Activated CD4-positive, alpha-beta memory T cell treated with anti-CD3 and anti-CD28 coated beads for 36 hours (primary cell): Measurements from ENCODE around the gene HBP1. TPM values are rescaled to one million over a fixed set of nuclear protein-coding genes. Genes with fewer than 3 reads are reported as not detected.

Source experiments
- CTCF ChIA-PET: fragments of 350-600 bp; sonication (Branson Sonifier 250); formaldehyde crosslinking; loops from one replicate; lab custom pipeline; 2021; ENCODE audit warnings: antibody characterized with exemption, inconsistent platforms; lab: Charles Lee
- POLR2A ChIA-PET: fragments of 350-600 bp; sonication (Branson Sonifier 250); formaldehyde crosslinking; loops from one replicate; lab custom pipeline; 2021; ENCODE audit warnings: antibody characterized with exemption; lab: Charles Lee
- DNase-seq: peaks from one replicate; pipeline ENCODE4 v3.0.0-alpha.2; 2020
- H3K27ac Mint-ChIP-seq: one replicate; pipeline ENCODE4 v1.8.0; 2021; ENCODE audit warnings: mixed read lengths
- H3K27me3 Mint-ChIP-seq: one replicate; pipeline ENCODE4 v1.8.0; 2021; ENCODE audit warnings: mixed read lengths
- H3K36me3 Mint-ChIP-seq: one replicate; pipeline ENCODE4 v1.8.0; 2021; ENCODE audit warnings: mixed read lengths
- H3K4me1 Mint-ChIP-seq: one replicate; pipeline ENCODE4 v1.8.0; 2021; ENCODE audit warnings: low read depth, mixed read lengths
- H3K4me3 Mint-ChIP-seq: one replicate; pipeline ENCODE4 v1.8.0; 2021; ENCODE audit warnings: mild to moderate bottlenecking, mixed read lengths
- H3K9me3 Mint-ChIP-seq: one replicate; pipeline ENCODE4 v1.8.0; 2021; ENCODE audit warnings: mixed read lengths
- intact Hi-C: fragments of 100-400 bp; cut with micrococcal nuclease; formaldehyde crosslinking; loops from one replicate; pipeline ENCODE4 v1.15.1; 2023
- total RNA-seq, 2 experiments: library from RNA; stranded (reverse); gene quantifications; one replicate each; pipeline ENCODE4 v1.2.3, GENCODE V29; 2021

Gene HBP1
- total RNA-seq, 2 experiments from 2014 or later, result 24.3 to 26.7 TPM

- Mint-ChIP-seq H3K4me1 (no peaks in the 10 kb centered on the region), H3K9me3 (no peaks in the 10 kb centered on the region), H3K36me3 (peaks cover 17% of the 10 kb centered on the region), H3K27me3 (no peaks in the 10 kb centered on the region), H3K4me3 (no peak overlapping the region), H3K27ac (peak overlapping the region; percentile 18)
- CTCF ChIA-PET, result interaction anchor here (0.9 to 2.1 kb wide), 5 partner anchors 11 to 683 kb away, joined by 3 to 4 read pairs (median 3); no protein-coding TSS in a partner anchor
- POLR2A ChIA-PET, result no interaction called here
- intact Hi-C loops, result no loop called here
- no peak for DNase-seq
Observed at GRCh38 chr7:107194052-107194451, 25.2 kb downstream of the HBP1 start.

- CTCF ChIA-PET, result interaction anchor here (1.0 to 1.3 kb wide), 2 partner anchors 8 to 17 kb away, joined by 3 read pairs; no protein-coding TSS in a partner anchor
- peak overlapping the region; percentile 1 for H3K27ac Mint-ChIP-seq
- DNase-seq, result no peak
- POLR2A ChIA-PET, result interaction anchor here (0.6 to 1.5 kb wide), 2 partner anchors 9 to 28 kb away, joined by 3 to 4 read pairs; partner anchors contain the start of gene HBP1
- peaks cover 28% of the 10 kb centered on the region for H3K36me3 Mint-ChIP-seq
- intact Hi-C loops, result no loop called here
- H3K27me3 Mint-ChIP-seq, result no peaks in the 10 kb centered on the region
- no peaks in the 10 kb centered on the region for H3K9me3 Mint-ChIP-seq
- no peaks in the 10 kb centered on the region for H3K4me1 Mint-ChIP-seq
- no peak overlapping the region for H3K4me3 Mint-ChIP-seq
Observed at GRCh38 chr7:107196834-107197610, 28.2 kb downstream of the HBP1 start.

- Mint-ChIP-seq H3K9me3 (no peaks in the 10 kb centered on the region), H3K27me3 (no peaks in the 10 kb centered on the region), H3K4me1 (no peaks in the 10 kb centered on the region), H3K27ac (no peak overlapping the region), H3K36me3 (peaks cover 41% of the 10 kb centered on the region), H3K4me3 (no peak overlapping the region)
- CTCF ChIA-PET, result interaction anchor here (0.7 to 1.6 kb wide), 5 partner anchors 13 to 541 kb away, joined by 3 to 4 read pairs (median 4); no protein-coding TSS in a partner anchor
- DNase-seq, result peak; percentile 53
- intact Hi-C loops, result loop anchor here (5.0 kb wide), 2 partner anchors 300 to 525 kb away; no protein-coding TSS in a partner anchor
- POLR2A ChIA-PET, result no interaction called here
Observed at GRCh38 chr7:107201795-107202450, 33.1 kb downstream of the HBP1 start.

- Mint-ChIP-seq H3K27me3 (no peaks in the 10 kb centered on the region), H3K4me1 (no peaks in the 10 kb centered on the region), H3K27ac (peak overlapping the region; percentile 34), H3K4me3 (no peak overlapping the region), H3K9me3 (no peaks in the 10 kb centered on the region), H3K36me3 (peaks cover 35% of the 10 kb centered on the region)
- intact Hi-C loops, result loop anchor here (5.0 kb wide), 2 partner anchors 299 to 524 kb away; no protein-coding TSS in a partner anchor
- no peak for DNase-seq
- ChIA-PET POLR2A (no interaction called here), CTCF (no interaction called here)
Observed at GRCh38 chr7:107203607-107204006, 34.8 kb downstream of the HBP1 start.

GRCh38 chr7:107206136-107206535 is 37.3 kb downstream of the HBP1 start:
- ChIA-PET POLR2A (interaction anchor here (0.8 to 0.9 kb wide), 2 partner anchors 9 to 33 kb away, joined by 3 to 4 read pairs; no protein-coding TSS in a partner anchor), CTCF (no interaction called here)
- H3K36me3 Mint-ChIP-seq, result peaks cover 32% of the 10 kb centered on the region

GRCh38 chr7:107206706-107207105 is 37.9 kb downstream of the HBP1 start:
- DNase-seq, result no peak
- Mint-ChIP-seq H3K4me3 (no peak overlapping the region), H3K36me3 (peaks cover 29% of the 10 kb centered on the region), H3K4me1 (no peaks in the 10 kb centered on the region), H3K27me3 (no peaks in the 10 kb centered on the region), H3K27ac (no peak overlapping the region), H3K9me3 (no peaks in the 10 kb centered on the region)
- POLR2A ChIA-PET, result interaction anchor here (0.9 kb wide), 1 partner anchor 9 kb away, joined by 3 read pairs; no protein-coding TSS in a partner anchor
- intact Hi-C loops, result no loop called here
- CTCF ChIA-PET, result no interaction called here

More at GRCh38 chr7:107206136-107206535, 37.3 kb downstream of the HBP1 start:
- Mint-ChIP-seq H3K9me3 (no peaks in the 10 kb centered on the region), H3K27ac (no peak overlapping the region), H3K4me3 (no peak overlapping the region), H3K27me3 (no peaks in the 10 kb centered on the region), H3K4me1 (no peaks in the 10 kb centered on the region)
- DNase-seq, result no peak
- intact Hi-C loops, result no loop called here

GRCh38 chr7:107207459-107207858 is 38.7 kb downstream of the HBP1 start:
- H3K36me3 Mint-ChIP-seq, result peaks cover 28% of the 10 kb centered on the region
- H3K4me1 Mint-ChIP-seq, result peaks cover 1% of the 10 kb centered on the region
- intact Hi-C loops, result no loop called here
- peak overlapping the region; percentile 52 for H3K27ac Mint-ChIP-seq
- no peaks in the 10 kb centered on the region for H3K27me3 Mint-ChIP-seq
- CTCF ChIA-PET, result no interaction called here
- H3K4me3 Mint-ChIP-seq, result no peak overlapping the region
- no peak for DNase-seq
- H3K9me3 Mint-ChIP-seq, result no peaks in the 10 kb centered on the region
- POLR2A ChIA-PET, result no interaction called here

- Mint-ChIP-seq H3K4me1 (peaks cover 7% of the 10 kb centered on the region), H3K36me3 (peaks cover 25% of the 10 kb centered on the region), H3K4me3 (no peak overlapping the region), H3K27me3 (no peaks in the 10 kb centered on the region), H3K9me3 (no peaks in the 10 kb centered on the region), H3K27ac (peak overlapping the region; percentile 52)
- ChIA-PET CTCF (no interaction called here), POLR2A (interaction anchor here (0.9 kb wide), 1 partner anchor 15 kb away, joined by 3 read pairs; no protein-coding TSS in a partner anchor)
- DNase-seq, result no peak
- intact Hi-C loops, result no loop called here
Observed at GRCh38 chr7:107208024-107208521, 39.3 kb downstream of the HBP1 start.

GRCh38 chr7:107208563-107208962 is 39.8 kb downstream of the HBP1 start:
- no peak overlapping the region for H3K4me3 Mint-ChIP-seq
- peaks cover 7% of the 10 kb centered on the region for H3K4me1 Mint-ChIP-seq
- DNase-seq, result no peak
- H3K27me3 Mint-ChIP-seq, result no peaks in the 10 kb centered on the region
- H3K27ac Mint-ChIP-seq, result no peak overlapping the region
- peaks cover 28% of the 10 kb centered on the region for H3K36me3 Mint-ChIP-seq
- POLR2A ChIA-PET, result interaction anchor here (0.9 kb wide), 1 partner anchor 14 kb away, joined by 3 read pairs; no protein-coding TSS in a partner anchor
- H3K9me3 Mint-ChIP-seq, result peaks cover 4% of the 10 kb centered on the region
- CTCF ChIA-PET, result interaction anchor here (1.0 kb wide), 1 partner anchor 12 kb away, joined by 3 read pairs; no protein-coding TSS in a partner anchor
- intact Hi-C loops, result no loop called here

- POLR2A ChIA-PET, result no interaction called here
- CTCF ChIA-PET, result interaction anchor here (1.0 kb wide), 1 partner anchor 11 kb away, joined by 3 read pairs; no protein-coding TSS in a partner anchor
- DNase-seq, result no peak
- no peaks in the 10 kb centered on the region for H3K27me3 Mint-ChIP-seq
- intact Hi-C loops, result no loop called here
- peaks cover 10% of the 10 kb centered on the region for H3K9me3 Mint-ChIP-seq
- H3K27ac Mint-ChIP-seq, result no peak overlapping the region
- H3K4me1 Mint-ChIP-seq, result peaks cover 7% of the 10 kb centered on the region
- H3K4me3 Mint-ChIP-seq, result no peak overlapping the region
- H3K36me3 Mint-ChIP-seq, result peaks cover 25% of the 10 kb centered on the region
Observed at GRCh38 chr7:107209565-107209964, 40.8 kb downstream of the HBP1 start.

GRCh38 chr7:107210400-107210799 is 41.6 kb downstream of the HBP1 start:
- ChIA-PET CTCF (no interaction called here), POLR2A (no interaction called here)
- H3K27me3 Mint-ChIP-seq, result no peaks in the 10 kb centered on the region
- no peak for DNase-seq
- intact Hi-C loops, result no loop called here
- no peak overlapping the region for H3K4me3 Mint-ChIP-seq
- peaks cover 15% of the 10 kb centered on the region for H3K9me3 Mint-ChIP-seq
- H3K27ac Mint-ChIP-seq, result no peak overlapping the region
- H3K4me1 Mint-ChIP-seq, result peaks cover 7% of the 10 kb centered on the region
- peaks cover 24% of the 10 kb centered on the region for H3K36me3 Mint-ChIP-seq

- Mint-ChIP-seq H3K4me1 (peaks cover 7% of the 10 kb centered on the region), H3K9me3 (peaks cover 22% of the 10 kb centered on the region), H3K27ac (no peak overlapping the region), H3K27me3 (no peaks in the 10 kb centered on the region), H3K36me3 (peaks cover 30% of the 10 kb centered on the region), H3K4me3 (no peak overlapping the region)
- intact Hi-C loops, result no loop called here
- CTCF ChIA-PET, result no interaction called here
- no peak for DNase-seq
- POLR2A ChIA-PET, result no interaction called here
Observed at GRCh38 chr7:107212725-107213124, 43.9 kb downstream of the HBP1 start.
